Lower leg skin (tissue), 4 donors: ENCODE data around the gene ZP3. TPM values are rescaled to one million over a fixed set of nuclear protein-coding genes. Genes with fewer than 3 reads are reported as not detected.
"Not testable (repeated sequence)": the region's sequence is repeated elsewhere in the genome, so short reads cannot be mapped to it uniquely, and the experiment has no call there.

ENCODE experiments used
- DNase-seq, 2 donors: peaks; one replicate each; pipeline ENCODE4 v3.0.0-alpha.2; 2019; ENCODE audit warnings: low spot score in 2 of 2
- H3K4me3 ChIP-seq: fragments of 200-600 bp; sonication (generic); 2 replicates; pipeline ENCODE4 v1.5.1; 2017; ENCODE audit warnings: mild to moderate bottlenecking, low read depth; ENCODE audit not compliant: poor library complexity, severe bottlenecking
- POLR2A ChIP-seq, 2 donors: fragments of 450-650 bp; IDR thresholded peaks; one replicate each; pipeline ENCODE4 v1.6.1; 2016 to 2017; ENCODE audit warnings: antibody characterized with exemption in 2 of 2, mild to moderate bottlenecking in 1 of 2, moderate library complexity in 1 of 2
- WGBS, 2 donors: methylation state at CpG; one replicate each; pipeline ENCODE4 v1.1.5; 2018; 5-methylcytosine and 5-hydroxymethylcytosine counted together
- intact Hi-C: fragments of 100-400 bp; cut with DNase I; formaldehyde crosslinking; loops from one replicate; pipeline ENCODE4 v1.15.0; 2023; ENCODE audit warnings: low total_unique reads
- total RNA-seq, 4 donors: library from RNA; depleted of rRNA; stranded (reverse); fragments of >200 nt; gene quantifications; one replicate each; pipeline ENCODE4 v1.1.0, GENCODE V29; 2016
- TF ChIP-seq, protein P1 (sequence below), 3 donors: fragments of 450-650 bp; IDR thresholded peaks; one replicate each; pipeline ENCODE4 v1.5.1; 2016; ENCODE audit warnings: antibody characterized with exemption in 3 of 3, mild to moderate bottlenecking in 3 of 3, moderate library complexity in 2 of 3

ZP3 gene
- total RNA-seq, 4 donors from 2014 or later, result 2.6 to 11.7 (median 4.0) TPM

DNA sequence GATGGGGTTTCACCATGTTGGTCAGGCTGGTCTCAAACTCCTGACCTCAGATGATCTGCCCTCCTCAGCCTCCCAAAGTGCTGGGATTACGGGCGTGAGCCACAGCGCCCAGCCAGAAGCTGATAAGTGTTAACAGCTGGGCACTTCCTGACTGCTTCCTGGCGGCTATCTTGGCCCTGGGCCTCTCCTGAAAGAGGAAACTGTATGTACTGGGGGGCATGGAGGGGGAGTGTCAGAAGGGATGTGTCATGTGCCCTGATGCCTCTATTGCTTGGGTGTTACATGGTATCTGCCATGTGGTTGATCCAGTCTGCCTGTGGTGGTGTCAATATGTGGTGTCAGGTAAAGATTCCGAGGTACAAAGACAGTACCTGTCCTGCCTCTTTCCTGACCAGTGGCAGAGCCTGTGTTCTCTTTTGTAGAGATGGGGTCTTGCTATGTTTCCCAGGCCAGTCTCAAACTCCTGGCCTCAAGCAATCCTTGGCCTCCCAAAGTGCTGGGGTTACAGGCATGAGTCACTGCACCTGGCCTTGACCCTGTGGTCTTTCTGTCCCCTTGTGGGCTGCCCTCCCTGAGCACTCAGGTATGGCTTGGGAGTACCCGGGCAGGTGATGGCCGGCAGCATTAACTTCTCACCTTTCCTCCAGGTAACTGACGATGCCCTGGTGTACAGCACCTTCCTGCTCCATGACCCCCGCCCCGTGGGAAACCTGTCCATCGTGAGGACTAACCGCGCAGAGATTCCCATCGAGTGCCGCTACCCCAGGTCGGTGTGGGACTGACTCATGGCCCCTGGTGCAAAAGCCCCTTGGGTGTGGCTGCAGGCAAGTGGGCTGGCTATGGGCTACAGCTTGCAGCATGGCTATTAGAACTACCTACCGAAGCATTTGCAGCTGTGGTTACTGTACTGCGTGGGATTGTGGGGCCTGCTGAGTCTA lies 4.4 kb downstream of the ZP3 start:
- intact Hi-C loops, result no loop called here
- TF ChIP-seq POLR2A (IDR thresholded peaks at IDR 0.05), result no peak
- TF ChIP-seq, protein P1, sequence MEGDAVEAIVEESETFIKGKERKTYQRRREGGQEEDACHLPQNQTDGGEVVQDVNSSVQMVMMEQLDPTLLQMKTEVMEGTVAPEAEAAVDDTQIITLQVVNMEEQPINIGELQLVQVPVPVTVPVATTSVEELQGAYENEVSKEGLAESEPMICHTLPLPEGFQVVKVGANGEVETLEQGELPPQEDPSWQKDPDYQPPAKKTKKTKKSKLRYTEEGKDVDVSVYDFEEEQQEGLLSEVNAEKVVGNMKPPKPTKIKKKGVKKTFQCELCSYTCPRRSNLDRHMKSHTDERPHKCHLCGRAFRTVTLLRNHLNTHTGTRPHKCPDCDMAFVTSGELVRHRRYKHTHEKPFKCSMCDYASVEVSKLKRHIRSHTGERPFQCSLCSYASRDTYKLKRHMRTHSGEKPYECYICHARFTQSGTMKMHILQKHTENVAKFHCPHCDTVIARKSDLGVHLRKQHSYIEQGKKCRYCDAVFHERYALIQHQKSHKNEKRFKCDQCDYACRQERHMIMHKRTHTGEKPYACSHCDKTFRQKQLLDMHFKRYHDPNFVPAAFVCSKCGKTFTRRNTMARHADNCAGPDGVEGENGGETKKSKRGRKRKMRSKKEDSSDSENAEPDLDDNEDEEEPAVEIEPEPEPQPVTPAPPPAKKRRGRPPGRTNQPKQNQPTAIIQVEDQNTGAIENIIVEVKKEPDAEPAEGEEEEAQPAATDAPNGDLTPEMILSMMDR (IDR thresholded peaks at IDR 0.05), result no peak
- no peak overlapping the region for H3K4me3 ChIP-seq
- DNase-seq, result no peak
- WGBS, 2 donors, result 56 to 89% methylated on average over 5 to 16 of the region's 18 CpGs

DNA sequence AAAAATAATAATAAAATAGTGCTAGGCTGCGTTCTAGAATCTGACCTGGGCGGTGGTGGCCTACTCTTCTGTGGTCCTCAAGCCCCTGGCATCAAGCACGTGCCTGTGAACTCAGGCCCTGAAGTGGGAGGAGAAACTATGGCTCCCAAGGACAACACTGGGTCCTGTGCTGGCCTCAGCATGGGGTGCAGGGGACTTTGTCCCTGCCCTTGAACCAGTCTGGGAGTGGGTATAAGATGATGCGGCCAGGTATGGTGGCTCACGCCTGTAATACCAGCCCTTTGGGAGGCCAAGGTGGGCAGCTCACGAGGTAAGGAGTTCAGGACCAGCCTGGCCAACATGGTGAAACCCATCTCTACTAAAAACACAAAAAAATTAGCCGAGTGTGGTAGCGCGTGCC lies 5.5 kb downstream of the ZP3 start:
- no peak for DNase-seq
- 93 to 94% methylated on average over 9 of the region's 9 CpGs for WGBS, 2 donors
- intact Hi-C loops, result no loop called here
- TF ChIP-seq, protein P1 (IDR thresholded peaks at IDR 0.05), result no peak
- TF ChIP-seq POLR2A (IDR thresholded peaks at IDR 0.05), result no peak
- no peak overlapping the region for H3K4me3 ChIP-seq

DNA sequence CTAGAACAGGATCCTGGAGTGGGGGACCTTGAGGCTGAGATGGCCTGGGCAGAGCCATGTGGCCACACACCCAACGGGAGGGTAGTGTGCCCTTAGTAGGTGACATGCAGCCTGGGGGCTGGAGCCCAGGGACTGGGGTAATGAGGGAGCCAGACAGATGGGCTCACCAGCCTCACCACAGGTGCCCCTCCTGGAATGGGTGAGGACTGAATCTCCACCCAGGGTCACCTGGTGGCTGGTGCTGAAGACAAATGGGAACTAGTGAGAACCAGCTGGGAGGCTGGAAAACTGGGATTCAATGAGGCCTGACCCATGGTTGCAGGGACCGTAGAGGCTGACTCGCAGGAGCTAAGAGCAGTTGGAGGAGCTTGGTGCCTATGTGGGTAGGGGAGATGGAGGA lies 6.1 kb downstream of the ZP3 start:
- no peak for DNase-seq

DNA sequence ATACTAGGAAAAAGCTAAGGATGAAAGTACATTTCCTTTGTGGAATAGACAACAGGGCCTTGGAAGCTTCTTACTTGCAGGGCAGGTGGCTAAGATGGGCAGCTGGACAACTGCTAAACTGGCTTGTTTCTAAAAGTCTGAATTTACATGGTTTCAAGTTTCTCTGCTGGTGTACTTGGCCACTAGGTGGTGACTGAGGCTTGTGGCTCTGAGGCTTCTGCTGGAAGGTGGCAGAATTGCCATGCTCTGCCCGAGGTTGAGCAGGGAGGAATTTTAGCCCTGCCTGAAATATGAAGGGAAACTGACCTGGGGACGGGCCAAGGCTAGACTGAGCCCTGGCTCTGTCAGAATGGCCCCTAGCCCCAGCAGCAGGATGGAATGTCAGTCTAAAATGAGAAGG lies 13.1 kb downstream of the ZP3 start:
- H3K4me3 ChIP-seq, intact Hi-C loops: not testable (repeated sequence)
- peak; percentile 52 to 90 for DNase-seq
- WGBS, 2 donors, result 0 to 14% methylated on average over 1 to 2 of the region's 2 CpGs

More for the DNA sequence above, 6.1 kb downstream of the ZP3 start:
- no peak for TF ChIP-seq POLR2A (IDR thresholded peaks at IDR 0.05)
- TF ChIP-seq, protein P1 (IDR thresholded peaks at IDR 0.05), result no peak
- intact Hi-C loops, result no loop called here
- 96% methylated on average over 3 of the region's 3 CpGs for WGBS, 2 donors
- no peak overlapping the region for H3K4me3 ChIP-seq

DNA sequence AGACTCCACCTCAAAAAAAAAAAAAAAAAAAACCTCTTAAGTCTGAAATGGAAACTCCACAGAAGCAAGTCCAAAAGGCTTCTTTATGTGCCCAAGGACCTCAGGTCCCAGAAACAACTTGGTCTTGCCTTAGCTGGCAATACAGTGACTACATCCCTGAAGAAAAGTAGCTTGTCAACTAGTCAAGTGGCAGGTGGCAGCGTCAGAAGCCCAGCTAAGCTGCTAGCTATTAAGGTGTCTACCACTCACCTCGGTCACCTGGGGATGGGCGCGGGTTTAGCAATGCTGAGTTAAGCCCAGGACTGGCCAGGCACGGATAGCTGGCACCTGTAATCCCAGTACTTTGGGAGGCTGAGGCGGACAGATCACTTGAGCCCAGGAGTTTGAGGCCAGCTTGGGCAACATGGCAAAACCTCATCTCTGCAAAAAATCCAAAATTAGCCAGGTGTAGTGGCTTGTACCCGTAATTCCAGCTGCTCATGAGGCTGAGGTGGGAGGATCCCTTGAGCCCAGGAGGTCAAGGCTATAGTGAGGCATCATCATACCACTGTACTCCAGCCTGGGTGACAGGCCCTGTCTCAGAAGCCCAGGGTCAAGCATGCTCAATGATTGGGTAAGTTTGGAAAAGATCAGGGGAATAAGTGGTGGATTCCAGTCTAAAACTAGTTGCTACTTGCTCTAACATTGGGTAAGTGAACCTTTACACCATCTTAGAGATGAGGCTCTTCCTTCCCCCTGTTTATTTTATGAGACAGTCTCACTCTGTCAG lies 14.6 kb downstream of the ZP3 start:
- DNase-seq, result peak in 1 of 2 donors; percentile 54
- intact Hi-C loops, H3K4me3 ChIP-seq: not testable (repeated sequence)
- WGBS, 2 donors, result 100% methylated on average over 1 of the region's 7 CpGs; no CpG with 5 or more reads in 1 of the 2 donors

DNA sequence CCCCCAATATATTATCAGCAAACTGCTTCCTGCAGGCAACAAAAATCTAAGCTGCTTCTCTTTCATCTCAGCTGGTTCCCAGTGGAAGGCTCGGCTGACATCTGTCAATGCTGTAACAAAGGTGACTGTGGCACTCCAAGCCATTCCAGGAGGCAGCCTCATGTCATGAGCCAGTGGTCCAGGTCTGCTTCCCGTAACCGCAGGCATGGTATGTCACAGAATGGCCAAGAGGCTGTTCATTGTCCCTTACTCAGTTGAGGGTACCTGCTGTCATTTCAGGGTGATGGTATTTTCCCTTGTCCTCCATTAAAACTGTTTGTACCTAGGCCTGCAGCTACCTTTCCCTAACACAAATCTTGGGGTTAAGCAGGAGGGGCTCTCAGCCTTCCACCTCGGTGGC lies 15.7 kb downstream of the ZP3 start:
- DNase-seq, intact Hi-C loops, H3K4me3 ChIP-seq: not testable (repeated sequence)
- 89 to 95% methylated on average over 3 to 4 of the region's 4 CpGs for WGBS, 2 donors

DNA sequence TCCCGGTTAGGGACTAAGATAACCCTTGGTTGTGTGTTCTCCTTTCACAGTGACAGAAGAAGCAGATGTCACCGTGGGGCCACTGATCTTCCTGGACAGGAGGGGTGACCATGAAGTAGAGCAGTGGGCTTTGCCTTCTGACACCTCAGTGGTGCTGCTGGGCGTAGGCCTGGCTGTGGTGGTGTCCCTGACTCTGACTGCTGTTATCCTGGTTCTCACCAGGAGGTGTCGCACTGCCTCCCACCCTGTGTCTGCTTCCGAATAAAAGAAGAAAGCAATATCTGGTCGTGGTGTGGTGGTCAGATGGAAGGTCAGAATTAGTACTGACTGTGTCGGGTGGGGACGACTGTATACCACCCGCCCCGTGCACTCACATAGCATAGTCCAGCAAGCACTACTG lies 17.0 kb downstream of the ZP3 start:
- WGBS, 2 donors, result 60 to 100% methylated on average over 1 to 2 of the region's 10 CpGs
- DNase-seq, intact Hi-C loops, H3K4me3 ChIP-seq: not testable (repeated sequence)

DNA sequence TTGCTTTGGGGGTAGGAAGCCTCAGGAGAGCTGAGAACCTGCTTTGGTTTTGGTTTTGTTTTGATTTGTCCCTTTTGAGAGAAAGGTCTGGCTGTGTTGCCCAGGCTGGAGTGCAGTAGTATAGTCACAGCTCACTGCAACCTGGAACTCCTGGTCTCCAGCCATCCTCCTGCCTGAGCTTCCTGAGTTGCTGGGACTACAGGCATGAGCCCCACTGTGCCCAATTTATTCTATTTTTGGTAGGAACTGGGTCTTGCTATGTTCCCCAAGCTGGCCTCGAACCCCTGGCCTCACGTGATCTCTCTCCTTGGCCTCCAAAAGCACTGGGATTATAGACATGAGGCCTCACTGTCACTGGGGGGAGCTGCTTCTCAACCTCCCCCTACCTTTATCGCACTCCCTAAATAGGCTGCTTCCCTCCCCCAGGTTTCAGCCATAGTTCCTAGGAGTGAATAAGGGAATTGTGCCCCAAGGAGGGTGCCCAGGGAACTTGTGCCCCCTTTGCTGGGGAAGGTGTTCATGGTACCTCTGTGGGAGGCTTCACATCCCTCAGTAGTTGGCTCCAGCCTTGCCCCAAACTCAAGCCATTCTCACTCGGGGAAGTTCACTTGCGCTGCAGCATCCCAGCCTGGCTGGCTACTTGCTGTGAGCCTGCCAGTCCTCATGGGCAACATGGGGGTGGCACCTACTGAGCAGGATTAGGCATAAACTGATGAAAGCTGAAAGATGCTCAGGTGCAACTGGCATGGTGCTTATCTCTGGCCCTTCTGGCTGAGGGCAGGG lies 18.1 kb downstream of the ZP3 start:
- 90 to 93% methylated on average over 2 to 5 of the region's 5 CpGs for WGBS, 2 donors
- DNase-seq, intact Hi-C loops, H3K4me3 ChIP-seq: not testable (repeated sequence)

DNA sequence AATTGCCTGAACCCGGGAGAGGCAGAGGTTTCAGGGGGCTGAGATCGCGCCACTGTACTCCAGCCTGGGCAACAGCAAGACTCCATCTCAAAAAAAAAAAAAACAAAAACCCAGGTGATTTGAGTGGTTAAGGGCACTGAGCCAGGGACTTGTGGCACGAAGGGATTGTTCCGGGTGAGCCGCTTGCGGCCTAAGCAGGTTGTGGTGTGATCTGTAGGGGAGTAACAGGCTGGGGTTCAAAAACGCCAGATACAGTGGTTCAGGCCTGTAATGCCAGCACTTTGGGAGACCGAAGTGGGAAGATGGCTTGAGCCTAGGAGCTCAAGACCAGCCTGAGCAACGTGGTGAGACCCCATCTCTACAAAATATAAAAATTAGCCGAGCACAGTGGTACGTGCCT lies 19.1 kb downstream of the ZP3 start:
- H3K4me3 ChIP-seq, intact Hi-C loops, DNase-seq: not testable (repeated sequence)
- WGBS, 2 donors, result 72 to 89% methylated on average over 7 to 10 of the region's 12 CpGs

DNA sequence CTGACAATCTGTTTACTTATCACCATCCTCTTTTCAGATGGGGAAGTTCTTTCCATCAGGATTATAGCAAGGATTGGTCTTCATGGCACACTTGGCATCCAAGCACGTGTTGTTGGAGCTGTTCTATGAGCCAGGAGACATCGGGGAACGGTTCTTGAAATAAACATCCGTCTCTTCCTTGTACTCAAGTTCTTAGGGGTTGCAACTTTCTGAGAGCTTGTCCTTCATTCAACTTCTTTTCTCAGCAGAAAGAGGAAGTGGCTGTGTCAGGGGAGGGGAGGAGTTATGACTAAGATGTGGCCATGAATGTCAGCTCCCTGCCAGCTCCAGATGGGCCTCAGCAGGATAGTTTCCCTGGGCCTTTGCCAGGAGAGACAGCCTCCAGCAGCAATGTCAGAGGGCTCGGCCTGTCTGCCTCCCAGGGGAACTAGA lies 20.8 kb downstream of the ZP3 start:
- 0% methylated on average over 4 of the region's 5 CpGs for WGBS, 2 donors
- peak in 1 of 2 donors; percentile 64 for DNase-seq
- intact Hi-C loops, H3K4me3 ChIP-seq: not testable (repeated sequence)

DNA sequence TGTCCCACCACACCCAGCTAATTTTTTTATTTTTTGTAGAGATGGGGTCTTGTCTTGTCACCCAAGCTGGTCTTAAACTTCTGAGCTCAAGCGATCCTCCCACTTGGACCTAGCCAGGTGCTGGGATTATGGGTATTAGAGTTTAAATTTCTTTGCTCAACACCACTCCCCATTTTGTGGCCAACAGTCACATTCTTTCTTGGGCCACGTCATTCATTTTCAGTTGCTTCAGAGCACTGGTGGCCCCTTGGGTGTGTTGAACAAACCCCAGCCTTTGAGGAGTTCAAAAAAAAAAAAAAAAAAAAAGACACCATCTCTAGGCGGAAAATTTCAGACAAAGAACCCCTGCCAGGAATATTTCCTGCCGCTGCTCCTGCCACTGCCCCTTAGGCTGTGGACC lies 32.3 kb downstream of the ZP3 start:
- intact Hi-C loops, DNase-seq, H3K4me3 ChIP-seq: not testable (repeated sequence)
- no CpG with 5 or more reads among the region's 4 CpGs for WGBS, 2 donors
